CD4-positive, alpha-beta T cell treated with Interferon gamma for 1 hour (primary cell): ENCODE data around the gene NPSR1.
"Not testable (repeated sequence)": the region's sequence is repeated elsewhere in the genome, so short reads cannot be mapped to it uniquely, and the experiment has no call there.

ENCODE experiments used
- DNase-seq: peaks from one replicate; pipeline ENCODE4 v3.0.0-alpha.2; 2020

Gene NPSR1, protein sequence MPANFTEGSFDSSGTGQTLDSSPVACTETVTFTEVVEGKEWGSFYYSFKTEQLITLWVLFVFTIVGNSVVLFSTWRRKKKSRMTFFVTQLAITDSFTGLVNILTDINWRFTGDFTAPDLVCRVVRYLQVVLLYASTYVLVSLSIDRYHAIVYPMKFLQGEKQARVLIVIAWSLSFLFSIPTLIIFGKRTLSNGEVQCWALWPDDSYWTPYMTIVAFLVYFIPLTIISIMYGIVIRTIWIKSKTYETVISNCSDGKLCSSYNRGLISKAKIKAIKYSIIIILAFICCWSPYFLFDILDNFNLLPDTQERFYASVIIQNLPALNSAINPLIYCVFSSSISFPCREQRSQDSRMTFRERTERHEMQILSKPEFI

DNA sequence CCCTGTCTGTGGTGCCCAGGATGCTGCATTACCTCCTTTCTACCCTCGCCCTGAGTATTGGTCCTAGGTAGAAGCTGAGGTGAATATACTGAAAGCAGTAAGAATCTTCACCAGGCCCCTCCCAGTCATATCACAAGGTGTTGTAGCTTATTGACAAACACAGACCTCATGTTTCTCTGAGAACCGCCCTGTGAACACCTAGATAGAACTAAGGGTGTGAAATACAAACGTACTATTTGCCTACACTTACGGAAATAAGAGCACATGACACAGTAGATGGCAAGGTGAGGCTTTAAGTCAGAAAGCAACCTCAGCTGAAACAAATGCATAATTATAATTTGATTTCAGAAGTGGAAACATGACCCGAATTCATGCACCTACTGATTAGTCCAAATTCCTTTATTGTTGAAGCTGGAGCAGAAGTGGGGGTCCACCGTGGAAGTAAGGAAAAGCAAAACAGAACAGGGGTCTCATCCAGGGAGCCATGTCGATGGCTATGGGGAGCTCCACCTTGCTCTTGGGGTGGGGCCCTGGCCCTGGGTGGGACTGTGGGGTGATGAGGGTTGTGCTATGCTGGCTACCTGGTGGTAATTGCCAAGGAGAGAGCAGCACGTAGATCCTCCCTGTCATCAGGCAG lies at the start of gene NPSR1:
NPSR1 (plus strand) TSS at position 587 of the 637 bp plus-strand sequence. CDS start 195 bp downstream, outside the sequence.
- no peak for DNase-seq

DNA sequence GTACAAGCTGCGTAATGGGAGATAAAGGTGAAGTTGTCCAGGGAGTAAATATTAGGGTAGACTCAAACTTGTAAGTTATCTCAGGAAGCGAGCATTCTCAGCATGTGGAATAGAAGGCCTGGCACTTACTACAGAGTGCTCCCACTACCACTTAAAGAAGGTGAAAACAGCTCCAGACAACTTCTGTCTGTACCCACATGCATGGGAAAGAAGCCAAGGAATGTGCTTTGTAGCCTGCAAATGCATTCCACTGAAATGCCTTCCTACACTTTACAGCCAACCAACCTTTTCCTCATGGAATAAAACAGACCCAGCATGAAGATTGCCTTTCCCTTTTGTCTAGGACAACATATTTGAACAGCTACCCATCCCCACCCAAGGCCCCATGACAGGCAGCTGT lies 45.4 kb upstream of the NPSR1 start:
- DNase-seq = no peak

DNA sequence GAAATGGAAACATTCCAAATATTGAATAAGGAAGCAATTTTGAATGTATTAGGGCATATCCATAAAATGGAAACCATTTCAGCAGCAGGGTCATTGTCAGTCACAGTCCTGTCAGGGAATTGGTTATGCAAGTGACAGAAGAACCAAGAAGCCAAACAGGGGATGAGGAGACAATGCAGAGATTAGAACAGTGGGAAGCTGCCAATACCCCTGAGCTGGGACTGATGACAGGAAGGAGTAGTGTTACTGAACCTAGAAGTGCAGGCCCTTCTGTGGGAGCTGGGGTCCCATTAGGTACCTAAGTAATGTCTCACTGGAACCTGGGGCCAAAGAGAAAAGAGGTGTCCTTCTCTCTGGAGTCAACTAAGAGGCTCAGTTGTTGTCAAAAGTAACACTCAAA lies 37.6 kb upstream of the NPSR1 start:
- no peak for DNase-seq

DNA sequence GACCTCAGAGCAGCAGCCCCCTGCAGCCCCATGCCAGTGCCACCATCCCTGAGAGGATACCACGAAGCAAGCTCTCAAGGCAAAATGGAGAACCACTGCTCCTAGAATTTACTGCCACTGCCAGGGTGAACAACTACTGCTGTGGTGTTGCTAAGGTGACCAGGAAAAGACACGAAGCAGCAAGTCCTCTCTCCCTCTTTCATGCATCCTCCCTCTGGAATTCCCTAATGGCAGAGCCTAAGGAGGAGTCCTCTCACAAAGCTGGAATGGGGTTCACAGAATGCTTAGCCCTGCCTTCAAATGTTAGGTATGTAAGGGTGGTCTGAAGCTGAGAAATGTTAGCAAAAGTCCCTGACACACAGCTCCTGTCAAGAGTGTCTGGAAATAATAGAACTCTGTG lies 35.8 kb upstream of the NPSR1 start:
- no peak for DNase-seq

DNA sequence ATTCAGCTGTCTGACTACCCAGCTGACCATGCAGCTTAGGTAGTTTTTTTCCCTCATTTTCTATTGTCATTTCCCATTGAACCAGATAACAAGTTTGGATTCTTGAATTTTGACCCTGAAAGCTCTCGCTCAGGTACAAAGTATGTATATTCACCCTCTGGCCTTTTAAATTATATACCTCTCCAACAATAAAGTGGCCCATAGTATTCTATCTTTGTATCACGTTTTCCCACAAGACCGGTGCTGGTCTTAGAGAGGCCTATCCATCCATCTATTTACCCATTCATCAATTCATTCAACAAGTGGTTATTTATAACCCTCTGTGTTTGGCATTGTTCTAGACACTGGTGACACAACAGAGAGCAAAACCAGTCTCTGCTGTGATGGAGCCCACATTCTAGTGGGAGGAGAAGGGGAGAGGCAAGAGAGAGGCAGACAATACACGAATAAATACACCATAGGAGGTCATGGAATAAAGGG lies 35.2 kb upstream of the NPSR1 start:
- no peak for DNase-seq

DNA sequence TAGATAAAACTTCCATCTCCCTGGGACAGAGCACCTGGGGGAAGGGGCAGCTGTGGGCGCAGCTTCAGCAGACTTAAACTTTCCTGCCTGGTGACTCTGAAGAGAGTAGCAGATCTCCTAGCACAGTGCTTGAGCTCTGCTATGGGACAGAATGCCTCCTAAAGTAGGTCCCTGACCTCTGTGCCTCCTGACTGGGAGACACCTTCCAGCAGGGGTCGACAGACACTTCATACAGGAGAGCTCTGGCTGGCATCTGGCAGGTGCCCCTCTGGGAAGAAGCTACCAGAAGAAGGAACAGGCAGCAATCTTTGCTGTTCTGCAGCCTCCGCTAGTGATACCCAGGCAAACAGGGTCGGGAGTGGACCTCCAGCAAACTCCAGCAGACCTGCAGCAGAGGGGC lies 29.4 kb upstream of the NPSR1 start:
- DNase-seq = not testable (repeated sequence)

DNA sequence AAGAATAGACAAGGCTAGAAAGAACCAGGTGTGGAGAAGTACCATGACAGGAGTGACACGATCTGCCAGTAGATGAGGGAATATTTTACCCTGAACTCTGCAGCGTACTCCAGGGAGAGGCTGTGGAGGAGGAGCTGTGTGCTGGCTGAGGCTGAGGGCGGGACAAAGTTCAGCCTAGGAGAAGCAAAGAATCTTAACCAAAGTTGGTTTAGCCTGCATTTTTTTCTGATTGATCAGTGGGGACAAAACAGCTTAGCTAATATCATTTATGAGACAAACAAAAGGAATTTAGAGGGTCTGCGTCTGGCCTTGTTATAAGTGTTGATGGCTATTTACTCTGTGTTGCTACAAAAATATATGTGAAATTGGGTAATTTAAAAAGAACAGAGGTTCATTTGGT lies 5.2 kb upstream of the NPSR1 start:
- no peak for DNase-seq

DNA sequence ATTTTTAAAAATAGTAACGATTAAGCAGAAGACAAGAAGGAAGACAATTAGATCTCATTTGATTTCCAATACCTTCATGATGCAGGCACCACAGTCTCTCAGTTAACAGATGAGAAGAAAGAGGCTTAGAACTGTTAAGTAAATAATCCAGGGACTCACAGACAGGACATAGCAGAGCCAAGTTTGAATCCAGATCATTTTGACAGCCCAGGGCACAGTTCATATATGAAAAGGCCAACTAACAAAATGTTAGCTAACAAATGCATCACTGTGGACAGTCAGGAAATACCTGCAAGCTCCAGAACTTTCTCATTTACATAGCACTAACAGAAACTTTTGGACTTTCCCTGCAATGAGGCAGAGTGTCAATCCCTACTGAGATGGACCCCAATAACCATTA lies 4.2 kb upstream of the NPSR1 start:
- DNase-seq = no peak

DNA sequence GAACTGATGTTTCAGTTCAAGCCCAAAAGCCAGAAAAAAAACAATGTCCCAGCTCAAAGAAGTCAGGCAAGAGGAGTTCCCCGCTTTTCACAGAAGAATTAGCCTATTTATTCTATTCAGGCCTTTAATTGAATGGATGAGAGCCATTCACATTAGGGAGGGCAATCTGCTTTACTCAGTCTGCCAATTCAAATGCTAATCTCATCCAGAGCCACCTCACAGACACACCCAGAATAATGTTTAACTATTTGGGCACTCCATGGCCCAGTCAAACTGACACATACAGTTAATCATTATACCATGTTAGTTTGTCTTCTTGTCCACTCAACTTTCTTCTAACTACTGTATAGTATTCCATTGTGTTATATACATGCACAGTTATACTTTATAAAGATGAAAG lies 2.6 kb upstream of the NPSR1 start:
- no peak for DNase-seq

DNA sequence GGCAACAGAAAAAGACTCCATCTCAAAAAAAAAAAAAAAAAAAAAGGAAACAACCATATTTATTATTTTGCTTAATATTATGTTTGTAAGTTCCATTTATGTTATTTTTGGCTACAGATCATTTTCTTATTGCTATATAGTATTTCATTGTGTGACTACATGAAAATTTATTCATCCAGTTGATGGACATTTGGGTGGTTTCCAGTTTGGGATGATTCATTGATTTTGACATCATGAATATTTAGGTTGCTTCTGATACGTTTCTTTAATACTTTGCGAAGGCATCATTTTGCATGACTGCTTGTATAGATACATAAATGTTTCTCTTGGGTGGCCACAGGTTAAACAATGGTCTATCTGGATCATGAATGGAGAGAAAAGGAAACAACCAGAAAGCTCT lies 2.0 kb upstream of the NPSR1 start:
- DNase-seq = no peak

DNA sequence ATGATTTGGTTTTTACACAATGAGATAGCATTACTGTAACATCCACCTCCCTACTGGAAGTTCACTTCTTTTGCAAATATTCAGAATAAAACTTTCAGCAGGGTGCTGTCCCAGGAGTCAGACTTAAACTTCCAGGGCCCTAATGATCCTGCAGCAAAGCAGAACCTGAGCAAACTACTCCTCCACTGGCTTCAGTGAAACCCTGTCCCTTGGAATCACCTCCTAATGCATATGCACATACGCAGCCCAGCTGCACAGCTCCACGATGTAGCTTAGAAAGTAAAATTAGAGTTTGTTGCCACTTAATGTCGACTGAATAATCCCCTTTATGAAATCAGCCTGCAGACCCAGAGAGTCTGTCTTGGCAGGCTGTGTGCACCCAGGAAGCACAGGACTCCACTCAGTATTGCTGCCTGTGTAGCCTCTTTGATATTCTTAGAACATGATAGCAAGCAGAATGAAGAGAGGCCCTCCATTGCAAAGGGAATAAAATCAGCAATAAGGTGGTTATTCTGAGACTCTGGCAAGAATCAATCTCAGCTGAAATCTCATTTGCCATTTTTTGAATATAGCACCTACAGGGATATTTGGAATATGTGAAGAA lies 1.6 kb downstream of the NPSR1 start:
- no peak for DNase-seq

DNA sequence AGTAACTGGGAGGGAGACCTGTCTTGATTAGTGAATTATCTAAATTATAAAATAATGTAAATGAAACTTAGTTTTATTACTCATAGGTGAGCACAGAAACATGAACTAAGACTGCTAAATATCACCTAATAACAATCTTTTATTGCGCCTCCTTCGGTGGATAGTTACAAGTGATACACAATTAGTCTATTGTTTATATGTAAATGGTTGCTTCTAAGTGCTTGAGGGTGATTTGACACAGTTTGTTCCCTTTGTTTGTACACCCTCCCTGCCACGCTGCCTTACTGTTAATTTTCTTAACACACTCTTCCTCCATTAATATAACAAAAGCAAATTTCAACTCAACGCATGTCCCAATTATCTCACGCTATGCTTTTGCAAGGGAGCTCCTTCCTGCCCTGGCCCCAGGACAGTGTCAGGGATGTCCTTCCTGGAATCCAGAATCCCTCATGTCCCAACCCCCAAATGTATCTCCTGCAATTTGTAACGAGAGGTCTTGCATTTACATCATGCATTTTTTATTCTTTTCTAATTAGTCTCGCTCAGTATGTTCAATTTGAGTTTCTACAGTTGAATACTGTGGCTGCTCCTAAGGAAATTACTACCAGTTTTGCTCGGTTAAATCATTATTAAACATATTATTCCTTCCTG lies 4.2 kb downstream of the NPSR1 start:
- no peak for DNase-seq

DNA sequence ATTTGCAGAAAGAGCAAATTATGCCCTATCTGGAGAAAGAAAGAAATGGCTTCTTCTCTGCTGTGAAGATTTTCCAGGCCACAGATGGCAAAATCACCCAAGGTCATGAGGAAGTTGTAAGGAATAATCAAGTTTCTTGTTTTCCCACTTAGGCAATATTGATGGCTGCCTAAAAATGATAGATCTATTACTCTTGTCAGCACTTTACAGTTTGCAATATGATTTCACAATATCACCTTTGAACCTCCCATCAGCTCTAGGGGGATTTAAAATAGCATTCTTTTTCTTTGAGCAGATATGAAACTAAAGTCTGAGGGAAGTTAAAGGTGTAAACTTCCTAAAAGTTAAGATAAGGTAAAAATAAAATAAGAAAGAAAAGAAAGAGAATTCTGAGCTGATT lies 6.7 kb downstream of the NPSR1 start:
- DNase-seq = no peak

DNA sequence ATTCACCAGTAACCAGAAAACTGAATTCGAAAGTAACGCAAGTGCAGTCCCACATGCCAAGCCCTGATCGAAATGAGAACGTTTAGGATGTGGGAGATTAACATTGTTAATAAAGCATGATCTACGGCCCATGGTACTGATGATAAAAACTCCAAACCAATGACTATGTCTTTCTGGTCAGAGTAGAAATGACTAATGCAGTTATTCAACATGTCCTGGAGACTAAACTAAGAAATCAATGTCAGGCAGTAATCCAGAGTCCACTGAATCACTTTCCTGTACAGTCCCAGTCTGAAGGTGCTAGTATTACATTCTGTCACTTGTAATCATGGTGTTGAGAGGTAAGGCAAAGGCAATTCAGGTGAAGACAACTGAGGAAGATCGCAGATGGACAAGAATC lies 14.4 kb downstream of the NPSR1 start:
- no peak for DNase-seq

DNA sequence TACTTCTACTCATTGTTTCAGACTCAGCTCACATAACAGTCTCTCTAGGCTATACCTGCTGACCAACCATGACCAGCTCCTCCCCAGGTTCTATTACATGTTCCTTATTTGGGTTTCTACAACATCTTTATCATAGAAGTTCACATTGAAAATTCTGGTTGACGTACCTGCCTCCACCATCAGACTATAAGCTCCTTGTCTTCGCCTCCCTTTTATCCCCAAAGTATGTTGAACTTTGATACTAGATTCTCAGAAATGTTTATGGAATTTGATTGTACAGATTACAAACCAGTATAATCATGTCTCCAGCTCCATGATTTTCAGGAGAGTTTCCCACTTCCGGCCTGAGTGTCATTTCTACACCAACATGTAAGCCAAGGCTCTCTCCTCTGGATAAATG lies 15.0 kb downstream of the NPSR1 start:
- DNase-seq = no peak

DNA sequence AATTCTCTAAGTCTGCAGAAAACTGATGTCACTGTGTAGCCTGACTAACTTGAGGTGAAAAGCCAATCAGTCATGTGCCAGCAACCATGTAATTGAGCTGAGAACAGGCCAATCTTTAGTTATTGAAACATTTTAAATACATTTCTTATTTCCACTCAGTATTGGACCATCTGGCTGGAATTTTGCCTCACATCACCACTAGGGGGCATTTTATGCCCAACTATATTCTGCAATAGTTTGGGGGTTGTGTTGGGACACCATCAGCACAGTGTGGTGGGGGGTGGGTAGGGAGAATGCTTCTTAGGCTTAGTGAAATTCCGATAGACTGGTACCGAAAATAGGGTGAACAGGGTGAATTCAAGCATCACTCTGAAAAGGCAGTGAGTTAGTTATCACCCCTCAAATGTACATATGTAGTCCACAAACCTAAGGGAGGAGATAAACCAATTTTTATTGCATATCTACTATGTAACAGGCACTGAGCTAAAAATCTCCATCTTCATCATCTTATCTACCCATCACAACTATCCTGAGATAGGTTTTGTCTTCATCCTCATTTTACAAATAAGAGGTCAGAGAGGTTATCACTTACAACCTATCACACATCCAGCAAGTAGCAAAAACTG lies 17.8 kb downstream of the NPSR1 start:
- no peak for DNase-seq

DNA sequence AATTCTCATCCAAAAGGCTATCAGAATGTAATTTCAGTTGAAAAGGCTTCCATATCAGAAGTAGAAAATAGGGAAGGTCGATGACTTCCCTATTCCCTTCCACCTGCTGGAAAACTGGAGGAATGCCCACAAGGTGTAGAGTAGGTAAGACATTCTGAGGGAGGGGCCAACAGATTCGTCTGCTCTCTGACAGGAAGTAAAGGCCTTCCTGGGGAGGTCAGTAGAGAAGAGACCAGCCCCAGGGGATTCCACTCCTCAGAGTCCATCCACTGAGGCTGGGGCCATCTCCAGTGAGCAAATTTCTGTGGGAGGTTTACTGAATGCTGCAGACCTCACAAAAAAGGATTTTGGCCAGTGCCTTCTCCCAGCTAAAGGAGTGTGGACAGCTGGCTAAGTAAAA lies 19.5 kb downstream of the NPSR1 start:
- DNase-seq = no peak

DNA sequence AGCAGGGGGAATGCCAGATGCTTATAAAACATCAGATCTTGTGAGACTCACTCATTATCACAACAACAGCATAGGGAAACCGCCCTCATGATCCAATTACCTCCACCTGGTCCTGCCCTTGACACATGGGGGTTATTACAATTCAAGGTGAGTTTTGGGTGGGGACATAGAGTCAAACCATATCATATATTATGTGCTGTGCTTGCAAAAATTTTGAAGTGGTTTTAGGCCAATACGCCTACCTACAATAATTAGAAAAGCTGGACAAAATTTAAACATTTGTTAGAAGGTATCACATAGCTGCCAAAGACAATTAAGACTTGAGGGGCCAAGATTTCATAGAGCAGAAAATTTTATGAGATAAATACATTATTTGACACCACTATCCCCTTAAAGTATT lies 29.5 kb downstream of the NPSR1 start:
- DNase-seq = no peak

DNA sequence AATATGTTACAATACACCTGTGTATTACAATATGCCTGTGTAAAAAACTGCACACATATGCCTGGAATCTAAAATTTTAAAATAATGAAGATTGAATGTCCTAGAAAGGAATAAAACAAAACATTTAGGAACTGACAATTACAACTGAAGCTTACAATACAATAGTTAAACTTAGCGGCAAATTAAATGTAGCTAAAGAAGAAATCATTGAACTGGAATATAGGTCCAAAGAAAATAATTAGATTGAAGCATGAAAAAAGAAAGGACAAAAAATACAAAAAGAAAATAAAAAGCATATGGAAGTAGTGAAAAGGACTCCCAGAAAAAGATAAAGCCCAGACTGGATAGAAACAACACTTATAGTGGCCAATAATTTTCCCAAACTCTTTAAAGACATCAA lies 38.4 kb downstream of the NPSR1 start:
- no peak for DNase-seq

DNA sequence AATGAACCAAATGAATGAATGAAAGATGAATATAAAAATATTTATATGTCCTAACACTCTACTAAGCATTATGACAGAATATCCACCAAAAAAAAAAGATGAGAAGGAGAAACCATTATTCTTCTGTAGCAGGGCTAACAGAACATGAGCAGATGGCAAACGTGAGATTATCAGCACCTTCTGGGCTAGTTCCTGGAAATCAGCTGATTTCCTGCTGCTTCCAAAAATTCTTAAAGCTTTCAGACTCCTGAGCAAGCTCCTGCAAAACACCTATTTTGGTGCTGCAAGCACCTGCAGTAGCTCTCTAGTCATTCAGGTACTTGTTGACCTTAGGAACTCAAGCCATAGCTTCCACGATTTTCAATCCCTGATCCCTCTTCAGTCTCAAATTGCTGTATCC lies 51.8 kb downstream of the NPSR1 start:
- DNase-seq = no peak

DNA sequence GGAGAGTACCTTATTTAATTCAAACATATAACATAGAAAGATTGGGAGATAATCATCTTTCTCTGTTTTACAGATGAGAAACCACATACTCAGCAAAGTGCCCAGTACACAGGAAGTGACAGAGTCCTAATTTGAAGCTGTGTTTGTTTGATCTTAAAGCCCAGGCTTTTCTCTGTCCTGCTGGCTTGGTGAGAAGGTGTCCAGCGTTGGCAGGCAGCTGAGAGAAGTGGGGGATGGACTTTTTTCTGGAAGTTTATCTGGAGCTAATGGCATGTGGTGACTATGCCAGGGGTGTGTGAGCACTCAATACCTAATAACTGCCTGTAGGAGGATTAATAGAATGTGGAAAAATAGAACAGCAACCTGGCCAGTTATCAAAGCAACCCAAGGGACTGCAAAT lies 60.8 kb downstream of the NPSR1 start:
- no peak for DNase-seq

DNA sequence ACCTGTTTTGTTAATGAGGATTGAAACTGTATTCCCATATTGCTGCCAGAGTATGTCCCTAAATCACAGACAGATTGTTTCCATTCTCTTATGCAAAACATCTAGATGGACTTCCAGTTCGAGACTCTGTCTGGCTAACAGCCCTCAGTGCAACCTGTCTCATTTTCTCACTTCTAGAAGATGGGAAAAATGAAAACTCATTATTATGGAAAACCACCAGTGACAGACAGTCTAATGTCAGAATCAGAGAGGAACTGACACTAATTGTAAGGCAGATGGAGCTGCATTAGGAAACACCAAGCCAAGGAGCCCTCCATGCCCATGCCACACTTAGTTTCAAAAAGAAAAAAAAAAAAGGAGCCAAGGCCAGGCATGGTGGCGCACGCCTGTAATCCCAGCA lies 61.6 kb downstream of the NPSR1 start:
- no peak for DNase-seq

DNA sequence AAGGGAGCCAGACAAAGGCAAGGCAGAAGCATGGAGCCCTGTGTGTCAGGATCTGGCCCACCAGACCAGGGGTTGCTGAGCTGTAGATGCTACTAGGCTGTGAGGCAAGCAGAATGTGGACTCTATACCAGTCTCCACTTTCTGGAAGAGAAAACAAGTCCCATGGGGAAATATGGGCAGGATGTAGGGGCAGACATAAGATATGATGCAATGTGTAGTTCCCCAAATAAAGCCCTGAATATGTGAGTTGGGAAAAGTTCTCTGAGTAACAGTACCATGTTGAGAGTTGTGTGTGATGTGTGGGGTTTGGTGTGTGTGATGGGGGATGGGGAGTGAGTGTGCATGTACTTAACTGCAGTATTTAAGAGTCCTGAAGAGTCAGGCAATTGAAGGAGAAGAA lies 62.3 kb downstream of the NPSR1 start:
- no peak for DNase-seq
